Activated naive CD4-positive, alpha-beta T cell treated with anti-CD3 and anti-CD28 coated beads for 36 hours (primary cell): Measurements from ENCODE around the gene NOTCH2. TPM values are rescaled to one million over a fixed set of nuclear protein-coding genes. Genes with fewer than 3 reads are reported as not detected.
"Not testable (repeated sequence)": the region's sequence is repeated elsewhere in the genome, so short reads cannot be mapped to it uniquely, and the experiment has no call there.

ENCODE experiments used
- CTCF ChIA-PET: fragments of 350-600 bp; sonication (Branson Sonifier 250); formaldehyde crosslinking; loops from one replicate; lab custom pipeline; 2021; ENCODE audit warnings: antibody characterized with exemption; lab: Charles Lee
- DNase-seq: peaks from one replicate; pipeline ENCODE4 v3.0.0-alpha.2; 2020
- H3K27ac Mint-ChIP-seq: one replicate; pipeline ENCODE4 v1.8.0; 2021; ENCODE audit warnings: mild to moderate bottlenecking, mixed read lengths
- H3K27me3 Mint-ChIP-seq: one replicate; pipeline ENCODE4 v1.8.0; 2021; ENCODE audit warnings: low read depth, mixed read lengths
- H3K36me3 Mint-ChIP-seq: one replicate; pipeline ENCODE4 v1.8.0; 2021; ENCODE audit warnings: low read depth, mixed read lengths
- H3K4me1 Mint-ChIP-seq: one replicate; pipeline ENCODE4 v1.8.0; 2021; ENCODE audit warnings: low read depth, mixed read lengths
- H3K4me3 Mint-ChIP-seq: one replicate; pipeline ENCODE4 v1.8.0; 2021; ENCODE audit warnings: mild to moderate bottlenecking, moderate library complexity, mixed read lengths
- H3K9me3 Mint-ChIP-seq: one replicate; pipeline ENCODE4 v1.8.0; 2021; ENCODE audit warnings: mixed read lengths
- intact Hi-C: fragments of 100-400 bp; cut with micrococcal nuclease; formaldehyde crosslinking; loops from one replicate; pipeline ENCODE4 v1.15.1; 2023
- total RNA-seq, 2 experiments: library from RNA; stranded (reverse); gene quantifications; one replicate each; pipeline ENCODE4 v1.2.3, GENCODE V29; 2021

Gene NOTCH2
- total RNA-seq, 2 experiments from 2014 or later: 43.9 to 45.6 TPM

DNA sequence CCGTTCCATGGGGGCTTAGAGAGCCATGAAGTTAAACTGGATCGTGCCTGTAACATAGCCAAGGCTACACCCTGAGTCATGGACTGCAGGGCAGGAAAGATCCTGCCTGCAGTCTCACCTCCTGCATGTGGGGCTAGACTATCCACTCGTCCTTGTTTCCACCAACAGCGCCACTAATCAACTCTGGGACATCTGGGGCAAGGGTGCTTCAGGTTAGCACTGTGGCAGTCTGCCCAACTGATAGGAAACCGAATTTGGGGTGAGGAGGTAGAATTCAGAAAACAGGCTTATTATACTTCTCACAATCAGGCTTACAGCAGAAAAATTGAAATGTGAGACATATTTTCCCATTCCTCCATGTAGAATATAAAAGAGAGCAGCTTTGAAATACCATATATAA lies 88.0 kb downstream of the NOTCH2 start:
- Mint-ChIP-seq H3K27me3 (no peaks in the 10 kb centered on the region), H3K9me3 (no peaks in the 10 kb centered on the region), H3K4me3 (no peak overlapping the region), H3K4me1 (peaks cover 9% of the 10 kb centered on the region), H3K36me3 (peaks cover 9% of the 10 kb centered on the region), H3K27ac (no peak overlapping the region)
- intact Hi-C loops: no loop called here
- no peak for DNase-seq
- CTCF ChIA-PET: interaction anchor here (4.3 kb wide), 1 partner anchor 14 kb away, joined by 21 read pairs; no protein-coding TSS in a partner anchor

GRCh38 chr1:119978018-119978505 lies 91.4 kb downstream of the NOTCH2 start:
- Mint-ChIP-seq H3K4me1 (peaks cover 1% of the 10 kb centered on the region), H3K36me3 (peaks cover 4% of the 10 kb centered on the region), H3K4me3 (no peak overlapping the region), H3K9me3 (no peaks in the 10 kb centered on the region), H3K27ac (no peak overlapping the region), H3K27me3 (no peaks in the 10 kb centered on the region)
- DNase-seq: no peak
- CTCF ChIA-PET: interaction anchor here (1.2 to 4.3 kb wide), 2 partner anchors 10 to 110 kb away, joined by 4 to 21 read pairs; no protein-coding TSS in a partner anchor
- intact Hi-C loops: no loop called here

GRCh38 chr1:119977113-119977736 lies 92.2 kb downstream of the NOTCH2 start:
- H3K4me1 Mint-ChIP-seq, H3K4me3 Mint-ChIP-seq, H3K27ac Mint-ChIP-seq, DNase-seq, intact Hi-C loops, H3K27me3 Mint-ChIP-seq, H3K36me3 Mint-ChIP-seq, H3K9me3 Mint-ChIP-seq: not testable (repeated sequence)
- CTCF ChIA-PET: interaction anchor here (0.6 kb wide), 1 partner anchor 1538 kb away, joined by 3 read pairs; no protein-coding TSS in a partner anchor

GRCh38 chr1:119975582-119976254 lies 93.7 kb downstream of the NOTCH2 start:
- H3K27me3 Mint-ChIP-seq, H3K36me3 Mint-ChIP-seq, H3K27ac Mint-ChIP-seq, H3K4me3 Mint-ChIP-seq, intact Hi-C loops, H3K4me1 Mint-ChIP-seq, DNase-seq, H3K9me3 Mint-ChIP-seq: not testable (repeated sequence)
- CTCF ChIA-PET: interaction anchor here (1.1 to 1.5 kb wide), 2 partner anchors 10 to 27 kb away, joined by 3 to 6 read pairs; no protein-coding TSS in a partner anchor

DNA sequence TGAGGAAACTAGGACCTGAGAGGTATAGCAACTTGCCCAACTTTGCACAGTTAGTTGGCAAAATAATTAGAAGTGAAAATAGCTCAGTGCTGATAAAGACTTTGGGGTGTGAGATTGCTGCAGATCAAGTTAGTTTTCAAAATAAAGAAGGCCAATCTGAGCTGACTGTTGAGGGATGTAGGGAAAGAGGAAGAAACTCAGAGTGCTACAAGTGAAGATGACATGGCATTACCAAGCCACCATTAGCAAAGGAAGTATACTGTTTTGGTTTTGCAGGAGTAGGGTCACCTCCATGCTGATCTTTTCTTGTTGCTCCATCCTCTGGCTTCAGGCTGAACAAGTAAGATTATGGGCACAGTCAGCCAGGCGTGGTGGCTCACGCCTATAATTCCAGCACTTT lies 94.5 kb downstream of the NOTCH2 start:
- H3K27me3 Mint-ChIP-seq: no peaks in the 10 kb centered on the region
- peaks cover 7% of the 10 kb centered on the region for H3K36me3 Mint-ChIP-seq
- no peak overlapping the region for H3K4me3 Mint-ChIP-seq
- no peak for DNase-seq
- no peak overlapping the region for H3K27ac Mint-ChIP-seq
- intact Hi-C loops: no loop called here
- CTCF ChIA-PET: interaction anchor here (1.1 to 1.5 kb wide), 2 partner anchors 9 to 27 kb away, joined by 3 to 6 read pairs; no protein-coding TSS in a partner anchor
- H3K4me1 Mint-ChIP-seq: no peaks in the 10 kb centered on the region
- H3K9me3 Mint-ChIP-seq: no peaks in the 10 kb centered on the region

- no peak for DNase-seq
- CTCF ChIA-PET: interaction anchor here (1.5 kb wide), 1 partner anchor 8 kb away, joined by 3 read pairs; no protein-coding TSS in a partner anchor
- no peaks in the 10 kb centered on the region for H3K9me3 Mint-ChIP-seq
- no peak overlapping the region for H3K27ac Mint-ChIP-seq
- H3K4me3 Mint-ChIP-seq: no peak overlapping the region
- intact Hi-C loops: no loop called here
- peaks cover 10% of the 10 kb centered on the region for H3K36me3 Mint-ChIP-seq
- no peaks in the 10 kb centered on the region for H3K4me1 Mint-ChIP-seq
- H3K27me3 Mint-ChIP-seq: no peaks in the 10 kb centered on the region
These were observed 95.4 kb downstream of the NOTCH2 start for GRCh38 chr1:119974013-119974412.

DNA sequence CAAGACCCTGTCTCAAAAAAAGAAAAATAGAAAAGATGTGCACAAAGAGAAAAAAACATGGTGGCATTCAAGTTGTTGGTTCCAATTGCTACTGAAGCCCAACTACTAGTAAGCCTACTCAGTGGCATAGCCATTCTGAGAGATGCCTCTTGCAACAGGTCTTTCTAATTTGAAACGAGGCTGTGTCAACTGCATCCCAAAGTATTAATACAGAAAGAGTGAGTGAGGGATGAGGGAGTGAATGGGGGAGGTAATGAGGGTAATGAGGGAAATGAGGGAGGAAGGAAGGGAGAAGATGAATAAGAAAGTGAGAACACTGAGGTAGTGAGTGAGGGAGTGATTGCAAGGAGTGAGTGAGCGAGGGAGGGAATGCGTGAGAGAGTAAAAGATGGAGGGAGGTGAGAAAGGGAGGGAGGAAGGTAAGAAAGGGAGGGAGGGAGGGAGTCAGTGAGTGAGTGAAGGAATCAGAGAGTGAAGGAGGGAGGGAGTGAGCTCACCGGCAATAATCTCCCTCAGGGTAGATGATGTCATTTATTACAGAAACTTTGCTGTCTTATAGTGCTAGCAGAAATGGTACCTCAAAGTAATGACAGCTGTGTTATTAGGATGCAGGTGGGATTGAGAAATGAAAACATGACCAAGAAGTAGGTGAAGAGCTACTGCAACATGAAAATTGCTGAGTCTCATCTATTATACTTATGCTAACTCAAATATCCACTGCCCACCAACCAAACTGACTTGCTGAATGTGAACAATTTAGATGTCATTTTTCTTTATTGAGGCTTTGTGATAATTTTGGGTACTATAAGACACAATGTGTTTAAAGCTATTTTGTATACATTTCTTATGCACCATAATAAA lies 97.5 kb downstream of the NOTCH2 start:
- Mint-ChIP-seq H3K4me1 (peaks cover 3% of the 10 kb centered on the region), H3K4me3 (no peak overlapping the region), H3K27me3 (no peaks in the 10 kb centered on the region), H3K27ac (no peak overlapping the region), H3K36me3 (peaks cover 19% of the 10 kb centered on the region), H3K9me3 (no peaks in the 10 kb centered on the region)
- intact Hi-C loops: no loop called here
- no peak for DNase-seq
- CTCF ChIA-PET: no interaction called here

GRCh38 chr1:119968601-119969000 lies 100.9 kb downstream of the NOTCH2 start:
- Mint-ChIP-seq H3K27ac (no peak overlapping the region), H3K27me3 (no peaks in the 10 kb centered on the region), H3K4me1 (peaks cover 3% of the 10 kb centered on the region), H3K4me3 (no peak overlapping the region), H3K9me3 (no peaks in the 10 kb centered on the region), H3K36me3 (peaks cover 33% of the 10 kb centered on the region)
- intact Hi-C loops: loop anchor here (1.0 to 5.0 kb wide), 2 partner anchors 174 to 224 kb away; no protein-coding TSS in a partner anchor
- CTCF ChIA-PET: interaction anchor here (0.8 to 2.7 kb wide), 11 partner anchors 12 to 142 kb away, joined by 3 to 21 read pairs (median 6); no protein-coding TSS in a partner anchor
- DNase-seq: no peak

- no peaks in the 10 kb centered on the region for H3K9me3 Mint-ChIP-seq
- H3K27me3 Mint-ChIP-seq: no peaks in the 10 kb centered on the region
- CTCF ChIA-PET: interaction anchor here (0.8 to 2.7 kb wide), 12 partner anchors 11 to 159 kb away, joined by 3 to 21 read pairs (median 6); no protein-coding TSS in a partner anchor
- peaks cover 3% of the 10 kb centered on the region for H3K4me1 Mint-ChIP-seq
- no peak overlapping the region for H3K27ac Mint-ChIP-seq
- DNase-seq: peak; percentile 92
- H3K4me3 Mint-ChIP-seq: no peak overlapping the region
- intact Hi-C loops: loop anchor here (1.0 to 5.0 kb wide), 2 partner anchors 174 to 224 kb away; no protein-coding TSS in a partner anchor
- peaks cover 33% of the 10 kb centered on the region for H3K36me3 Mint-ChIP-seq
These were observed 101.4 kb downstream of the NOTCH2 start for GRCh38 chr1:119968068-119968492.

- Mint-ChIP-seq H3K9me3 (no peaks in the 10 kb centered on the region), H3K4me1 (peaks cover 3% of the 10 kb centered on the region), H3K27me3 (no peaks in the 10 kb centered on the region), H3K36me3 (peaks cover 39% of the 10 kb centered on the region), H3K27ac (no peak overlapping the region), H3K4me3 (no peak overlapping the region)
- CTCF ChIA-PET: interaction anchor here (0.6 to 2.7 kb wide), 6 partner anchors 10 to 233 kb away, joined by 3 to 21 read pairs (median 4); no protein-coding TSS in a partner anchor
- intact Hi-C loops: loop anchor here (5.0 kb wide), 1 partner anchor 176 kb away; no protein-coding TSS in a partner anchor
- no peak for DNase-seq
These were observed 102.8 kb downstream of the NOTCH2 start for GRCh38 chr1:119966681-119967080.

GRCh38 chr1:119966020-119966419 lies 103.4 kb downstream of the NOTCH2 start:
- Mint-ChIP-seq H3K27me3 (no peaks in the 10 kb centered on the region), H3K27ac (no peak overlapping the region), H3K4me3 (no peak overlapping the region), H3K9me3 (no peaks in the 10 kb centered on the region), H3K36me3 (peaks cover 36% of the 10 kb centered on the region), H3K4me1 (peaks cover 3% of the 10 kb centered on the region)
- CTCF ChIA-PET: interaction anchor here (1.3 to 1.9 kb wide), 3 partner anchors 9 to 22 kb away, joined by 3 to 5 read pairs (median 3); no protein-coding TSS in a partner anchor
- intact Hi-C loops: loop anchor here (5.0 kb wide), 1 partner anchor 176 kb away; no protein-coding TSS in a partner anchor
- no peak for DNase-seq
